ENCODE measurements around the gene DHX57. TPM values are rescaled to one million over a fixed set of nuclear protein-coding genes. Genes with fewer than 3 reads are reported as not detected.

The DHX57 gene
- polyA plus RNA-seq, 1 donor from 2014 or later, result 44.0 TPM

- no peaks in the 10 kb centered on the region for H3F3A ChIP-seq (ENCODE audit: insufficient read depth, low read length, poor library complexity, severe bottlenecking)
- H3K27ac ChIP-seq (ENCODE audit: low read length), result no peak overlapping the region
- no peak overlapping the region for H3K4me3 ChIP-seq (ENCODE audit: low read length)
- no peaks in the 10 kb centered on the region for H3K36me3 ChIP-seq (ENCODE audit: insufficient read depth, low read length)
- no peaks in the 10 kb centered on the region for H3K9me3 ChIP-seq (ENCODE audit: low read length)
- H3K4me2 ChIP-seq (ENCODE audit: low read length), result no peak overlapping the region
- no peak overlapping the region for H3K9ac ChIP-seq (ENCODE audit: low read length)
- no peaks in the 10 kb centered on the region for H3K9me2 ChIP-seq (ENCODE audit: insufficient read depth, low read length)
- H3K27me3 ChIP-seq (ENCODE audit: insufficient read depth, low read depth, low read length), result no peaks in the 10 kb centered on the region
- no peaks in the 10 kb centered on the region for H4K20me1 ChIP-seq (ENCODE audit: insufficient read depth)
- TF ChIP-seq REST (IDR thresholded peaks at IDR 0.05; ENCODE audit: borderline replicate concordance) (no peak), SMC3 (conservative IDR thresholded peaks at IDR 0.05; ENCODE audit: poor library complexity) (no peak), EP300 (conservative IDR thresholded peaks at IDR 0.05; ENCODE audit: poor library complexity, severe bottlenecking) (no peak), RAD21 (conservative IDR thresholded peaks at IDR 0.05) (no peak), POLR2AphosphoS5 (IDR thresholded peaks at IDR 0.05) (no peak), TAF1 (IDR thresholded peaks at IDR 0.05; ENCODE audit: low read depth) (no peak), CTCF (IDR thresholded peaks at IDR 0.05; ENCODE audit: poor library complexity, severe bottlenecking) (no peak), EZH2 (IDR thresholded peaks at IDR 0.05; ENCODE audit: borderline replicate concordance, insufficient read depth, low read length, poor library complexity, severe bottlenecking) (no peak), MXI1 (conservative IDR thresholded peaks at IDR 0.05; ENCODE audit: poor library complexity, severe bottlenecking) (no peak)
- no peak overlapping the region for H2AFZ ChIP-seq (ENCODE audit: low read depth, low read length)
- H3K79me2 ChIP-seq (replicated peaks; ENCODE audit: insufficient read depth, low read length), result no peaks in the 10 kb centered on the region
These were observed 46.7 kb upstream of the DHX57 start for GRCh38 chr2:38922389-38922788.

- no peaks in the 10 kb centered on the region for H3F3A ChIP-seq (ENCODE audit: insufficient read depth, low read length, poor library complexity, severe bottlenecking)
- H3K4me2 ChIP-seq (ENCODE audit: low read length), result no peak overlapping the region
- no peak overlapping the region for H3K4me3 ChIP-seq (ENCODE audit: low read length)
- no peaks in the 10 kb centered on the region for H3K36me3 ChIP-seq (ENCODE audit: insufficient read depth, low read length)
- TF ChIP-seq EP300 (conservative IDR thresholded peaks at IDR 0.05; ENCODE audit: poor library complexity, severe bottlenecking), result no peak
- H3K9me2 ChIP-seq (ENCODE audit: insufficient read depth, low read length), result no peaks in the 10 kb centered on the region
- H3K79me2 ChIP-seq (replicated peaks; ENCODE audit: insufficient read depth, low read length), result no peaks in the 10 kb centered on the region
- no peaks in the 10 kb centered on the region for H4K20me1 ChIP-seq (ENCODE audit: insufficient read depth)
- no peaks in the 10 kb centered on the region for H3K27me3 ChIP-seq (ENCODE audit: insufficient read depth, low read depth, low read length)
- H2AFZ ChIP-seq (ENCODE audit: low read depth, low read length), result no peak overlapping the region
- H3K9me3 ChIP-seq (ENCODE audit: low read length), result no peaks in the 10 kb centered on the region
- H3K9ac ChIP-seq (ENCODE audit: low read length), result no peak overlapping the region
- no peak overlapping the region for H3K27ac ChIP-seq (ENCODE audit: low read length)
These were observed 36.9 kb upstream of the DHX57 start for GRCh38 chr2:38912619-38913018.

- no peaks in the 10 kb centered on the region for H3K36me3 ChIP-seq (ENCODE audit: insufficient read depth, low read length)
- no peak overlapping the region for H3K4me2 ChIP-seq (ENCODE audit: low read length)
- H3K9me3 ChIP-seq (ENCODE audit: low read length), result no peaks in the 10 kb centered on the region
- TF ChIP-seq CTCF (IDR thresholded peaks at IDR 0.05; ENCODE audit: poor library complexity, severe bottlenecking) (no peak), SMC3 (conservative IDR thresholded peaks at IDR 0.05; ENCODE audit: poor library complexity) (no peak), MXI1 (conservative IDR thresholded peaks at IDR 0.05; ENCODE audit: poor library complexity, severe bottlenecking) (no peak), EZH2 (IDR thresholded peaks at IDR 0.05; ENCODE audit: borderline replicate concordance, insufficient read depth, low read length, poor library complexity, severe bottlenecking) (no peak), POLR2AphosphoS5 (IDR thresholded peaks at IDR 0.05) (no peak), RAD21 (conservative IDR thresholded peaks at IDR 0.05) (no peak), TAF1 (IDR thresholded peaks at IDR 0.05; ENCODE audit: low read depth) (no peak), EP300 (conservative IDR thresholded peaks at IDR 0.05; ENCODE audit: poor library complexity, severe bottlenecking) (no peak), REST (IDR thresholded peaks at IDR 0.05; ENCODE audit: borderline replicate concordance) (no peak)
- no peak overlapping the region for H2AFZ ChIP-seq (ENCODE audit: low read depth, low read length)
- no peak overlapping the region for H3K27ac ChIP-seq (ENCODE audit: low read length)
- no peak overlapping the region for H3K4me3 ChIP-seq (ENCODE audit: low read length)
- no peaks in the 10 kb centered on the region for H3K9me2 ChIP-seq (ENCODE audit: insufficient read depth, low read length)
- H3K9ac ChIP-seq (ENCODE audit: low read length), result no peak overlapping the region
- no peaks in the 10 kb centered on the region for H3F3A ChIP-seq (ENCODE audit: insufficient read depth, low read length, poor library complexity, severe bottlenecking)
- no peaks in the 10 kb centered on the region for H4K20me1 ChIP-seq (ENCODE audit: insufficient read depth)
- no peaks in the 10 kb centered on the region for H3K27me3 ChIP-seq (ENCODE audit: insufficient read depth, low read depth, low read length)
- no peaks in the 10 kb centered on the region for H3K79me2 ChIP-seq (replicated peaks; ENCODE audit: insufficient read depth, low read length)
These were observed 35.5 kb upstream of the DHX57 start for GRCh38 chr2:38911191-38911590.
